GM10266 (cell line): ENCODE data around the gene FBXO10.
"Not testable (repeated sequence)": the region's sequence is repeated elsewhere in the genome, so short reads cannot be mapped to it uniquely, and the experiment has no call there.

Experiments used
- DNase-seq: peaks from one replicate; pipeline ENCODE4 v3.0.0; 2012; ENCODE audit errors: extremely low spot score
- TF ChIP-seq, protein P1 (sequence below): IDR thresholded peaks from 2 replicates; pipeline ENCODE4 v1.5.1; 2012; ENCODE audit warnings: mild to moderate bottlenecking, low read depth; ENCODE audit not compliant: control insufficient read depth, insufficient read depth; ENCODE audit errors: missing control alignments

The FBXO10 gene

GRCh38 chr9:37609735-37610397, 33.7 kb upstream of the FBXO10 start:
- TF ChIP-seq, protein P1, sequence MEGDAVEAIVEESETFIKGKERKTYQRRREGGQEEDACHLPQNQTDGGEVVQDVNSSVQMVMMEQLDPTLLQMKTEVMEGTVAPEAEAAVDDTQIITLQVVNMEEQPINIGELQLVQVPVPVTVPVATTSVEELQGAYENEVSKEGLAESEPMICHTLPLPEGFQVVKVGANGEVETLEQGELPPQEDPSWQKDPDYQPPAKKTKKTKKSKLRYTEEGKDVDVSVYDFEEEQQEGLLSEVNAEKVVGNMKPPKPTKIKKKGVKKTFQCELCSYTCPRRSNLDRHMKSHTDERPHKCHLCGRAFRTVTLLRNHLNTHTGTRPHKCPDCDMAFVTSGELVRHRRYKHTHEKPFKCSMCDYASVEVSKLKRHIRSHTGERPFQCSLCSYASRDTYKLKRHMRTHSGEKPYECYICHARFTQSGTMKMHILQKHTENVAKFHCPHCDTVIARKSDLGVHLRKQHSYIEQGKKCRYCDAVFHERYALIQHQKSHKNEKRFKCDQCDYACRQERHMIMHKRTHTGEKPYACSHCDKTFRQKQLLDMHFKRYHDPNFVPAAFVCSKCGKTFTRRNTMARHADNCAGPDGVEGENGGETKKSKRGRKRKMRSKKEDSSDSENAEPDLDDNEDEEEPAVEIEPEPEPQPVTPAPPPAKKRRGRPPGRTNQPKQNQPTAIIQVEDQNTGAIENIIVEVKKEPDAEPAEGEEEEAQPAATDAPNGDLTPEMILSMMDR, result no peak
- no peak for DNase-seq

DNA sequence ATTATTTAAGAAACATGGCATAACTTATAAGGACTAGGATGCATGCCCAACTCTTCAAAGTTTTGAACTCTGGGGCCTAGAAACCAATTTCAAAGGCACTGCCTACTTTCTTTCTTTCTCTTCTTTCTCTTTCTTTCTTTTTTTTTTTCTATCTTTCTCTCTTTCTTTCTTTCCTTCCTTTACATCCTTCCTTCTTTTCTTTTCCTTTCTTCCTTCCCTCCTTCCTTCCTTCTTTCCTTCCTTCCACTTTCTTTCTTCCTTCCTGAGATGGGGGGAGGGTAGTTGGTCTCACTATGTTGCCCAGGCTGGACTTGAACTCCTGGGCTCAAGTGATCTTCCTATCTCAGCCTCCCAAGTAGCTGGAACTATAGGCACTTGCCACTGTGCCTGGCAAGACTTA, 32.1 kb upstream of the FBXO10 start:
- TF ChIP-seq, protein P1, result no peak
- no peak for DNase-seq

GRCh38 chr9:37604296-37604695, 28.1 kb upstream of the FBXO10 start:
- DNase-seq, result no peak
- TF ChIP-seq, protein P1, result no peak

DNA sequence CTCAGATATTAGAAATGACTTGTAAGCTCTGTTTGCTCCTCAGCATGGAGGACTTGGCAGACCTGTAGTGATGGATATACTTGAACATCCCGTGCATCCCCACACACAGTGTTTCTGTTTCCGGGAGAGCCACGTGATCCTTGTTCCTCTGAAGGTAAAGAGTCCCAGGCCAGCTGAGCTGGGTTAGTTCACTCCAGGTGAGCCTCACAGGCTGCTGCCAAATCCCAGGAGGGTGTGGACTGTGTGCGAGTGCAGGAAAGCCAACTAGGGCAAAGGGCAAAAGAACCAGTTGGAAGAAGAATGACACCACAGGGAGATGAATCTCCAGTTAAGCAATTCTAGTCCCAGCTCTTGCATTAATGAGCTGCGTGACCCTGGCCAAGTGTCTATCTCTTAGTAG, 26.6 kb upstream of the FBXO10 start:
- no peak for DNase-seq

DNA sequence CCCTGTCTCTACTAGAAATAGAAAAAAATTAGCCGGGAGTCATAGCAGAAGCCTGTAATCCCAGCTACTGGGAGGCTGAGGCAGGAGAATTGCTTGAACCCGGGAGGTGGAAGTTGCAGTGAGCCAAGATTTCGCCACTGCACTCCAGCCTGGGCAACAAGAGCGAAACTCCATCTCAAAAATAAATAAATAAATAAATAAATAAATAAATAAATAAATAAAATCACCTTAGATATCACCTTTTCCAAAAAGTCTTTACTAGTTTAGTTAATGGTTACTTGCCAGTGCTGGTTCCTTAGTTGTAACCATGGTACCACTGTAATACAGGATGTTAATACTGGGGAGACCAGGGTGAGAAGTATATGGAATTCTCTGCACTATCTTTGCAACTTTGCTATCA, 25.9 kb upstream of the FBXO10 start:
- not testable (repeated sequence) for DNase-seq

More for the DNA sequence above, 26.6 kb upstream of the FBXO10 start:
- TF ChIP-seq, protein P1, result no peak

DNA sequence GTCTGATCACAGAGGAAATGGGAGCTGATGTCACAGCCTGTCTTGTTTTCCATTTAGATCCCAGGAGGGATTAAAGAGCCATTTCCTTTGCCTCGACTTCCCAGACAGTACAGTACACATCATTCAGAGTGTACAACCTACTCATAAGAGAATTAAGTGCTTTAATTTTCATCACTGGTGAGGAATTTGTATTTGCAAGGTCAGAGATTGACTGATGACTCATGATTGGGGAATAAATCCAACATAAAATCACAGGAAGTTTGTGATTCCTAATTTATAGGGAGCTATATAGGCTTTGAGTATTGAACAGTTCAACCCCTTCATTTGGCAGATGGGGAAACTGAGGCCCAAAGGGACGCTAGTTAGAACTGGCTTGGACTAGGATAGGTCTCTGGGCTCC, 20.3 kb upstream of the FBXO10 start:
- DNase-seq, result no peak
- TF ChIP-seq, protein P1, result no peak

- no peak for DNase-seq
- TF ChIP-seq, protein P1, result no peak
These were observed 17.8 kb upstream of the FBXO10 start for GRCh38 chr9:37593883-37594448.
